Measurements from ENCODE around the gene ALOX15. TPM values are rescaled to one million over a fixed set of nuclear protein-coding genes. Genes with fewer than 3 reads are reported as not detected.
"Not testable (repeated sequence)": the region's sequence is repeated elsewhere in the genome, so short reads cannot be mapped to it uniquely, and the experiment has no call there.

ALOX15 gene
- total RNA-seq, 4 donors from 2014 or later = not detected

GRCh38 chr17:4593021-4593421 lies 48.5 kb downstream of the ALOX15 start:
- Histone ChIP-seq H3K9me3 (no peaks in the 10 kb centered on the region), H3K36me3 (no peaks in the 10 kb centered on the region), H3K27me3 (no peaks in the 10 kb centered on the region), H3K27ac (no peak overlapping the region), H3K4me1 (no peaks in the 10 kb centered on the region), H3K4me3 (replicated peaks in 1 of 3) (no peak overlapping the region)
- intact Hi-C loops (cut with DNase I) = no loop called here
- TF ChIP-seq CTCF (IDR thresholded peaks at IDR 0.05) (no peak), POLR2A (IDR thresholded peaks at IDR 0.05) (no peak)
- WGBS, 2 donors = 80 to 90% methylated on average over 1 to 14 of the region's 14 CpGs
- DNase-seq = no peak

DNA sequence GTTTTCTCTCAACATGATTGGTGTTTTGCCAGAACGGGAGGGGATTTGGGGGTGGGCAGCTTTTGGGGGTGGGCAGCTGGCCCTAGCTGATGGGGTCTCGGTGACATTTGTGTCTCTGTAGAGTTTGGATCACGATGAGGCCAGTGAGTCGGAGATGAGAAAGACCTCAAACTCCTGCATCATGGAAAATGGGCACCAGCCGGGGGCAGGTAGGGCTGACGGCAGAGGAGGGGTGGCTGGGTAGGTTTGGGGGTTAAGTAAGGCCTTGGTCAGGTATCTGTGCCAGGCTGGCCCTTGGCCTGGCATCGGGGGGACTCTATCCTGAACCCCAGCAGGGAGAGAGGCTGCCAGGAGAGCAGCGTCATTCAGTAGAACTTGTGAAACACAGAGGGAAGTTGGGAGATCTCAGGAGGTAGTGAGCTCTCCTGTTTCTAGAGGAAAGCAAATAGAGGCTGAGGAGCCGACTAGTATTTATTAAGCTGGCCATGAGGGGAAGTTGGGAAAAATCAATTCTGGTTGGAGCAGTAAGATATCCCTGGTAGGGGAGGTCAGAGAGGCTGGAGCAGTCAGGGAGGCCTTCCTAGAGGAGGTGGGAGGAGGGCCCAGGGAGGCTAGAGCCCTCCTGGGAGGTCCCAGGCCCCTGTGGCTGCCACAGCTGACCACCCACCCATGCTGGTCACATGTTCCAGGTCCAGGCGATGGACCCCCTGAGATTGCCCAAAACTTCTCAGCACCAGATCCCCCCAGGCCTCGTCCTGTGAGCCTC lies 49.1 kb downstream of the ALOX15 start:
- intact Hi-C loops (cut with DNase I) = no loop called here
- TF ChIP-seq POLR2A (IDR thresholded peaks at IDR 0.05) (no peak), CTCF (IDR thresholded peaks at IDR 0.05) (no peak)
- H3K9me3 ChIP-seq = no peaks in the 10 kb centered on the region
- H3K4me3 ChIP-seq (replicated peaks in 1 of 3) = no peak overlapping the region
- no peak for DNase-seq
- 91 to 92% methylated on average over 11 of the region's 11 CpGs for WGBS, 2 donors
- H3K36me3 ChIP-seq = no peaks in the 10 kb centered on the region
- H3K27ac ChIP-seq = no peak overlapping the region
- H3K4me1 ChIP-seq = no peaks in the 10 kb centered on the region
- H3K27me3 ChIP-seq = no peaks in the 10 kb centered on the region

DNA sequence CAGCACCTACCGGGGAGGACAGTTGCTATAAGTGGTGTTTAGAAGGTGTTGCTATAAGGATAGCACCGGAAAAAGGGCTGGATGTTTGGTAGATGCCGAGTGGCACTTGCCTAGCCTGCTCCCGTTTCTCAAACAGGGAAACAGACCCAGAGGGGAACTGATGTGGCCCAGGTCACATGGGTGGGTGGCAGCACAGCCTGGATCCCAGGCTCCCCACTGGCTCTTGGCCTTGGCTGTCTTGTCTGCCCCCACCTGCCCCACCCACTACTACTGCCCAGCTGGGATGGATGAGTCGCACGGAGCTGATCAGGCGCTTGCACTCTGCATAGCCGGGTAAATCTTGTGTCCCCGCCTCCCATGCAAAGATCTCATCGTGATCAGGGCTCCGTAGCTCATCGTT lies 49.9 kb downstream of the ALOX15 start:
- H3K9me3 ChIP-seq = no peaks in the 10 kb centered on the region
- 65 to 87% methylated on average over 4 to 9 of the region's 12 CpGs for WGBS, 2 donors
- H3K4me1 ChIP-seq = no peaks in the 10 kb centered on the region
- H3K4me3 ChIP-seq (replicated peaks in 1 of 3) = no peak overlapping the region
- no peak for TF ChIP-seq POLR2A (IDR thresholded peaks at IDR 0.05)
- TF ChIP-seq CTCF (IDR thresholded peaks at IDR 0.05) = no peak
- H3K36me3 ChIP-seq = no peaks in the 10 kb centered on the region
- intact Hi-C loops (cut with DNase I) = no loop called here
- H3K27me3 ChIP-seq = no peaks in the 10 kb centered on the region
- H3K27ac ChIP-seq = no peak overlapping the region
- no peak for DNase-seq

DNA sequence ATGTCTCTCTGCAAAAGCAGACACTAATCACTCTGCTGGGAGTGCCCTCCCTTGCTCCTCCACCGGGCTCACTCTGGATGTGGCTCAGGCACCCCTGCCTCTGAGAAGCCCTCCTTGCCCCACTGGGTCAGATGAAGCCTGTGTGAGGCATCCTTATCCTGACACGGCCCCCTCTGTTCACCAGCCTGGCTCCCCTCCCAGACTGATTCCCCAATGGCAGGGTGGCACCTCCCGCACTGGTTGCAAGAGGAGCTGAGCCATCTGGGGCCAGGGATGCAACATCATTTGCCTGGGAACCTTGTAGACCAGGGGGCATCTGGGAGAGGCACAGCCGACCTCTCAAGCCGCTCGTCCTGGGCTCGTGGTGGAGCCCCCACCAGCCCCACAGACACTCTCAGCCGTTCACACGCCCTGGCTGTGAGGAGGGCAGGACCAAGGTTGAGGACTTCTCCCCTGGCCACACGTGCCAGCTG lies 50.5 kb downstream of the ALOX15 start:
- TF ChIP-seq CTCF (IDR thresholded peaks at IDR 0.05) (no peak), POLR2A (IDR thresholded peaks at IDR 0.05) (no peak)
- DNase-seq = no peak
- Histone ChIP-seq H3K9me3 (no peaks in the 10 kb centered on the region), H3K4me3 (replicated peaks in 1 of 3) (no peak overlapping the region), H3K27me3 (no peaks in the 10 kb centered on the region), H3K27ac (no peak overlapping the region), H3K4me1 (no peaks in the 10 kb centered on the region), H3K36me3 (no peaks in the 10 kb centered on the region)
- intact Hi-C loops (cut with DNase I) = no loop called here
- 71 to 88% methylated on average over 9 of the region's 10 CpGs for WGBS, 2 donors

DNA sequence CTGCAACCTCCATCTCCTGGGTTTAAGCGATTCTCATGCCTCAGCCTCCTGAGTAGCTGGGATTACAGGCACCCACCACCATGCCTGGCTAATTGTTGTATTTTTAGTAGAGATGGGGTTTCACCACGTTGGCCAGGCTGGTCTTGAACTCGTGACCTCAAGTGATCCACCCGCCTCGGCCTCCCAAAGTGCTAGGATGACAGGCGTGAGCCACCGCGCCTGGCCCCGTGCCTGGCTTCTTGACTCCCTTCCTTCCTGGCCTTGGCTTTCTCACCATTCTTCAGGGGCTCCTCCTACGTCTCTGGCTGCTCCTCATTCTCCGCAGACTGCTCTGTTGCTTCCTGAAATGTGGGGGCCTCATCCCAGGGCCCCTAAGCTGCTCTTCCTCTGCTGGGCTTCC lies 51.4 kb downstream of the ALOX15 start:
- 71 to 82% methylated on average over 10 to 11 of the region's 11 CpGs for WGBS, 2 donors
- H3K9me3 ChIP-seq; intact Hi-C loops (cut with DNase I); H3K27ac ChIP-seq; H3K27me3 ChIP-seq; DNase-seq; H3K36me3 ChIP-seq; H3K4me1 ChIP-seq; H3K4me3 ChIP-seq (replicated peaks in 1 of 3): not testable (repeated sequence)
